RWPE2 (cell line): Measurements from ENCODE around the gene CDK5RAP2.

ENCODE experiments used
- ATAC-seq: fragments of 200-7000 bp; cut with Tn5 transposase; 3 replicates; pipeline ENCODE4 v1.9.1; 2021; ENCODE audit warnings: low read depth
- DNase-seq: peaks from one replicate; pipeline ENCODE4 v3.0.0-alpha.2; 2020; ENCODE audit warnings: low spot score
- H3K27ac ChIP-seq: fragments of 450-650 bp; 2 replicates; pipeline ENCODE4 v1.5.1; 2017; ENCODE audit warnings: mild to moderate bottlenecking; ENCODE audit not compliant: poor library complexity, severe bottlenecking
- H3K27me3 ChIP-seq: fragments of 250-450 bp; sonication (Bioruptor Pico); 2 replicates; pipeline ENCODE4 v1.5.1; 2021; ENCODE audit warnings: mild to moderate bottlenecking, moderate library complexity; ENCODE audit not compliant: insufficient read depth, poor library complexity, severe bottlenecking
- H3K36me3 ChIP-seq: fragments of 250-450 bp; sonication (Bioruptor Pico); 2 replicates; pipeline ENCODE4 v1.5.1; 2020; ENCODE audit warnings: low read depth, mild to moderate bottlenecking, moderate library complexity
- H3K4me1 ChIP-seq: fragments of 250-450 bp; sonication (Bioruptor Pico); 2 replicates; pipeline ENCODE4 v1.5.1; 2021; ENCODE audit warnings: mild to moderate bottlenecking, moderate library complexity; ENCODE audit not compliant: insufficient read depth, poor library complexity, severe bottlenecking
- H3K4me3 ChIP-seq: fragments of 250-450 bp; sonication (Bioruptor Pico); 2 replicates; pipeline ENCODE4 v1.5.1; 2021; ENCODE audit warnings: mild to moderate bottlenecking, moderate library complexity; ENCODE audit not compliant: severe bottlenecking
- H3K9me3 ChIP-seq: fragments of 250-450 bp; sonication (Bioruptor Pico); 2 replicates; pipeline ENCODE4 v1.5.1; 2021; ENCODE audit warnings: mild to moderate bottlenecking, moderate library complexity; ENCODE audit not compliant: severe bottlenecking
- CTCF ChIP-seq: fragments of 450-650 bp; IDR thresholded peaks from one replicate; pipeline ENCODE4 v1.5.1; 2017; ENCODE audit warnings: mild to moderate bottlenecking, moderate library complexity; ENCODE audit not compliant: poor library complexity, severe bottlenecking

The CDK5RAP2 gene

GRCh38 chr9:120544441-120544840, 35.5 kb downstream of the CDK5RAP2 start:
- peaks cover 74% of the 10 kb centered on the region for H3K36me3 ChIP-seq

GRCh38 chr9:120542701-120543490, 37.1 kb downstream of the CDK5RAP2 start:
- H3K4me1 ChIP-seq: peaks cover 5% of the 10 kb centered on the region
- H3K9me3 ChIP-seq: no peaks in the 10 kb centered on the region
- no peak overlapping the region for H3K4me3 ChIP-seq
- DNase-seq: no peak
- ATAC-seq: no peak
- no peak for TF ChIP-seq CTCF
- H3K27ac ChIP-seq: no peak overlapping the region
- no peaks in the 10 kb centered on the region for H3K27me3 ChIP-seq
- H3K36me3 ChIP-seq: peaks cover 70% of the 10 kb centered on the region

More at GRCh38 chr9:120544441-120544840, 35.5 kb downstream of the CDK5RAP2 start:
- DNase-seq (no peak), ATAC-seq (no peak)
- no peak for TF ChIP-seq CTCF
- H3K4me3 ChIP-seq: no peak overlapping the region
- no peaks in the 10 kb centered on the region for H3K4me1 ChIP-seq
- H3K27me3 ChIP-seq: no peaks in the 10 kb centered on the region
- no peaks in the 10 kb centered on the region for H3K9me3 ChIP-seq
- H3K27ac ChIP-seq: no peak overlapping the region

- DNase-seq: no peak
- no peak overlapping the region for H3K4me3 ChIP-seq
- no peaks in the 10 kb centered on the region for H3K27me3 ChIP-seq
- H3K4me1 ChIP-seq: peaks cover 5% of the 10 kb centered on the region
- TF ChIP-seq CTCF: no peak
- no peak overlapping the region for H3K27ac ChIP-seq
- H3K9me3 ChIP-seq: no peaks in the 10 kb centered on the region
- peaks cover 74% of the 10 kb centered on the region for H3K36me3 ChIP-seq
- ATAC-seq: no peak
These were observed 38.0 kb downstream of the CDK5RAP2 start for GRCh38 chr9:120541921-120542320.

- H3K4me3 ChIP-seq: no peak overlapping the region
- H3K27me3 ChIP-seq: no peaks in the 10 kb centered on the region
- no peak for DNase-seq
- H3K27ac ChIP-seq: no peak overlapping the region
- H3K9me3 ChIP-seq: no peaks in the 10 kb centered on the region
- no peak for TF ChIP-seq CTCF
- peaks cover 71% of the 10 kb centered on the region for H3K36me3 ChIP-seq
- no peak for ATAC-seq
- H3K4me1 ChIP-seq: peaks cover 5% of the 10 kb centered on the region
These were observed 40.0 kb downstream of the CDK5RAP2 start for GRCh38 chr9:120539951-120540350.

- H3K27ac ChIP-seq: peak overlapping the region; percentile 49
- H3K36me3 ChIP-seq: peaks cover 59% of the 10 kb centered on the region
- H3K4me3 ChIP-seq: no peak overlapping the region
- H3K9me3 ChIP-seq: no peaks in the 10 kb centered on the region
- H3K4me1 ChIP-seq: peaks cover 6% of the 10 kb centered on the region
- no peaks in the 10 kb centered on the region for H3K27me3 ChIP-seq
- no peak for TF ChIP-seq CTCF
- peak; percentile 46 for ATAC-seq
- no peak for DNase-seq
These were observed 41.6 kb downstream of the CDK5RAP2 start for GRCh38 chr9:120538339-120538738.
